GM19467 (cell line): Measurements from ENCODE around the gene PLCXD1.
"Not testable (repeated sequence)": the region's sequence is repeated elsewhere in the genome, so short reads cannot be mapped to it uniquely, and the experiment has no call there.

Source experiments
- ATAC-seq: cut with Tn5 transposase; IDR thresholded peaks from one replicate; pipeline ENCODE4 v1.9.1; 2021; ENCODE audit warnings: mild to moderate bottlenecking, moderate library complexity; ENCODE audit not compliant: unreplicated experiment

PLCXD1 gene

GRCh38 chrX:316351-317325 lies 35.5 kb downstream of the PLCXD1 start:
- no peak for ATAC-seq

GRCh38 chrX:317424-318067 lies 36.4 kb downstream of the PLCXD1 start:
- no peak for ATAC-seq

- peak; percentile 50 for ATAC-seq
Measured at GRCh38 chrX:318068-318738, 37.0 kb downstream of the PLCXD1 start.

DNA sequence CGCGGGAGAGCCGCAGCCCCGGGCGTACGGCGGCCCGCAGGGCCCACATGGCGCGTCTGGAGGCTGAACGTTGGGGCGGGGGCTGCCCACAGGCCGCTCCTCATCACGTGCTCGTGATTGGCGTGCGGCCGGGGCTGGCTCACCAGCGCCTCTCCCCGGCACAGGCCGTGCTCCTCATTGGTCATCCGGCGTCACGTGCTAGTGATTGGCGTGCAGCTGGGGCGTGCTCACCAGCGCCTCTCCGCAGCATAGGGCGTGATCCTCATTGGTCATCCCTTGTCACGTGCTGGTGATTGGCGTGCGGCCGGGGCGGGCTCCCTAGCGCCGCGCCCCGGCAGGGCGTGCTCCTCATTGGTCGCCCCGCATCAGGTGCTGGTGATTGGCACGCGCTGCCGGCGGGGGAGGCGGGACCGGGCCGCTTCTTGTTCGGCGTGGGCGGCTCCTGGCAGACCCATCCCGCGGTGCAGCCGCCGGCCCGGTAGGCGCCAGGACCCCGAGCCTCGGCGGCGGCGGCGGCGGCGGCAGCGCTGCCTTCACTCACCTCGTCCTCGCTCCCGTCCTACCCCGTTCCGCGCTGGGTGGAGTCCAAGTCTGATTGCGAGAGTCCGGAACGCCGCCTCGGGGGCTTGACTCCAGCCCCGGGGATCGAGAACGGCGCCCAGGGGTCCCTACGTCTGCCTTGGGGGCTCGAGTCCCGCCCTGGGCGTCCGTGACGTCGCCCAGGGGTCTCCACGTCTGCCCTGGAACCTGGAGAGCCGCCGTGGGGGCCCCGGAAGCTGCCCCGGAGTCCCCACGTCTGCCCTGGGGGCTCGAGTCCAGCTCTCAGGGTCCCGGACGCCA lies 37.8 kb downstream of the PLCXD1 start, which contains the start of gene GTPBP6:
Gene GTPBP6, minus strand, starts transcription at position 58 of the 840 bp plus-strand sequence. Its CDS starts 9 bp downstream, at position 49.
- peak; percentile 88 for ATAC-seq

GRCh38 chrX:319579-320125 lies 38.5 kb downstream of the PLCXD1 start:
- no peak for ATAC-seq

GRCh38 chrX:320126-320783 lies 39.1 kb downstream of the PLCXD1 start:
- no peak for ATAC-seq

DNA sequence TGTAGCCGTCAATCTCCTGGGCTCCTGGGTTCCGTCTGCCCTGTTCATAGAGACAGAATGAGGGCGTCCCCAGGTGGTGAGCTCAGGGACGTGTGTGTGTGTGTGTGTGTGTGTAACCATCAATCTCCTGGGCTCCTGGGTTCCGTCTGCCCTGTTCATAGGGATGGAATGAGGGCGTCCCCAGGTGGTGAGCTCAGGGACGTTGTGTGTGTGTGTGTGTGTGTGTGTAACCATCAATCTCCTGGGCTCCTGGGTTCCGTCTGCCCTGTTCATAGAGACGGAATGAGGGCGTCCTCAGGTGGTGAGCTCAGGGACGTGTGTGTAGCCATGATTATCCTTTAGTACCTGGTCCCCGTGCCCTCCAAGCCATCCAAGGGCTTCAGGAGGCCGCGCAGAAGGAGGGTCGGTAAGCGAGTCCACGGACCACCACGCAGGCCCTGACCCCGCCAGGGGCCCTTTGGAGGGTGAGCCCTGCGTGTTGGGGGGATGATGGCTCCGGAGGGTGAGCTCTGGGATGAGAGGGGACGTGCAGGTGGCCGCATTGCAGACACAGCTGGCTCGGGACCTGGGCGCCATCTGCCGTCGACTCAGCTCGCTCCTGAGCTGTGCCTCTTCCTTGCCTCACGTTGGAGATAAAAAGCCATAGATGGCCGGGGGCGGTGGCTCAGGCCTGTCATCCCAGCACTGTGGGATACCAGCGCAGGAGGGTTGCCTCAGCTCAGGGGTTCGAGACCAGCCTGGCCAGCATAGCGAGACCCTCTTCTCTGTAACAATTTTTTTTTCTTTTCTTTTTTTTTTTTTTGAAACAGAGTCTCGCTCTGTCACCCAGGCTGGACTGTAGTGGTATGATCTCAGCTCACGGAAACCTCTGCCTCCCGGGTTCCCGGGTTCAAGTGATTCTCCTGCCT lies 42.8 kb downstream of the PLCXD1 start:
- no peak for ATAC-seq

DNA sequence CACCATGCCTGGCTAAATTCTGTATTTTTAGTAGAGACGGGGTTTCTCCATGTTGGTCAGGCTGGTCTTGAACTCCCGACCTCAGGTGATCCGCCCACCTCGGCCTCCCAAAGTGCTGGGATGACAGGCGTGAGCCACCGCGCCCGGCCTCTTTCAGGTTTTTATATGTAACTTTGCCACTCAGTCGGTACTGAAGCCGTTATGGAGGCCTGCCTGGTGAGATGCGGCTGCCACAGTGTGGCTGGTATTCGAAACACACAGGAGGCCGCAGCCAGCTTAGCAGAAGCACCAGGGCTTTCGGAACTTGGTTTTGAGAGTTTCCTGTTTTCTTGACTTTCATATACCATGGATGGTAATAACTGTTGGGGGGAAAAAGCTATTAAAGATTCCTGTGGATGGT lies 43.5 kb downstream of the PLCXD1 start:
- ATAC-seq: not testable (repeated sequence)

DNA sequence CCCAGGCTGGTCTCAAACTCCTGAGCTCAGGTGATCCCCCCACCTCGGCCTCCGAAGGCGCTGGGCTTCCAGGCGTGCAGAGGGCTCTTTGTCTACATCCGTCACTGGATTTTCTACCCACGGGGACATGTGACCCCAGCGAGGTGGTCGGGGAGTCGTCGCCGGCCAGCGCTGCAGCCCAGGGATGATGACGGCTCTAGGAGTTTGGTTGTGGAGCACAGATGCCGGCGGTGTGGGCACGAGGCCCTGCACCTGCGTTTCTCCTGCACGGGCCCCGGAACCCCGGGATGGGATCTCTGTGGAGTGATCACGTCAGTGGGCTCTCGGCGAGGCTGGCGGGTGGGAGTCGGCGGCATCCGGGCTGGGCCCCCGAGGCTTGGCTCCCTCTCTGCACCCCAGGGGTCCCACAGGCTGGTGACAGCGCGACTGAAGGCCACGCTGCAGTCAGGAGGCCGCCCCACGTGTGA lies 46.5 kb downstream of the PLCXD1 start:
- no peak for ATAC-seq

DNA sequence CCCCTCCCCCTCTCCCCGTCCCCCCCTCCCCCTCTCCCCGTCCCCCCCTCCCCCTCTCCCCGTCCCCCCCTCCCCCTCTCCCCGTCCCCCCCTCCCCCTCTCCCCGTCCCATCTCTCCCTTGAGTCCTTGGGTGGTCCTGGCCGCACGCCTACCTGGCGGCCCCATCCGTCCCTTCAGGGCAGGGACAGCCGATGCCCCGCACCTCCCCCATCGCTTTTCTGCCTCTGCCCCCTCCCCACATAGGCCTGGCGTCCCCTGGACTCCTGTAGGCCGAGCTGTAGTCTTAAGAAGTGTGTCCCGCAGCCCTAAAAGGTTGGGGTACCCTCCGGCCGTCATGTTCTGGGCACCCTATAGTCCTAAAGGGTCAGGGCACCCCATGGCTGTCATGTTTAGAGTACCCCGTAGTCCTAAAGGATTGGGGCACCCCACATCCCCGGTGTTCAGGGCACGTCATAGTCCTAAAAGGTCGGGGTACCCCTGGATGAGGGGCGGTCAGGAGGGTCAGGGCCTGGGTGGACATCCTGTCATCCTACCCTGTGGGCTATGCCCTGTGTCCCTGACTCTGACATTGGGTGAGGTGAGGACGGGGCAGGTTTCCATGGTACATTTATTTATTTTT lies 48.2 kb downstream of the PLCXD1 start:
- no peak for ATAC-seq

GRCh38 chrX:330141-330725 lies 49.1 kb downstream of the PLCXD1 start:
- not testable (repeated sequence) for ATAC-seq

DNA sequence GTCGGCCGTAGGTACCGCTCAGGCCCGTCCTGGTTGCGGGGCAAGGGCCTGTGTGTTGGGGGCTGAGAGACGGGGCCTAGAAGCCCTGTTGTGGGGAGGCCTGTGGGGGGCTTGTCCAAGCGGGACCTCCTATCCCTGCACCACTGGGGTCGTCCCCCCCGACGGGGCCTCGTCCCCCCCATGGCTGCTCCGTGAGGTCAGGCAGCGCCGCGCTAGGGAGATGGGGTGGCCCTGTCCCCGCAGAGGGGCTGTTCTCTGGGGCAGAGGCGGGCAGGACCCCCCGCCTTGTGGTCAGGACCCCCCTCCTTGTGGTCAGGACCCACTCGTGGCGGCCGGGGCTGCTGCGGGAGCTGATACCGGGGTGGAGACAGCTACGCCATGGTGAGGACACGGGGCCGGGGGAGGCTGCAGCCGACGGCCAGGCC lies 49.6 kb downstream of the PLCXD1 start:
- no peak for ATAC-seq

- ATAC-seq: no peak
Measured at GRCh38 chrX:331151-331824, 50.1 kb downstream of the PLCXD1 start.

GRCh38 chrX:331825-332495 lies 50.8 kb downstream of the PLCXD1 start:
- ATAC-seq: no peak

DNA sequence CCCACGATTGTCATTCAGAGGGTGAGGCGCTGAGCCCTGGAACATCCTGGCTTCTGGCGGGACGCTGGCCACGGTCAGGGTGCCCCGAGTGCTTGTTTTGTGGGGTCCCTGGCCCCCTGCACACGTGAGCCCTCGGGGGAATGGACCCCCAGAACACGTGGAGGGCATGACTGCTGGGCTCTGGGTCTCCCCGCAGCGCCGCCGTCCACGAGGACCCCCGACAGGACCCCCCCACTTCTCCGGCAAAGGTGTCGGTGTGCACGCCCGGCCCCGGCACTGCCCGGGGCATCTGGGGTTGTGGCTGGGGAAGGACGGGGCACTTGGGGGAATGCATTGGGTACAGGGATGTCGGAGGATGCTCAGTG lies 51.3 kb downstream of the PLCXD1 start:
- no peak for ATAC-seq

- no peak for ATAC-seq
Measured at GRCh38 chrX:332916-333610, 51.9 kb downstream of the PLCXD1 start.
